EH (cell line): ENCODE data around the gene DDI1.

ENCODE experiments used
- DNase-seq: peaks from one replicate; pipeline ENCODE4 v3.0.0-alpha.2; 2015; ENCODE audit warnings: low read depth

The DDI1 gene

GRCh38 chr11:104036588-104036987 is at the start of gene DDI1:
TSS of gene DDI1 (plus strand) at chr11:104036640. CDS start at chr11:104036823, 183 bp downstream.
- DNase-seq: no peak

GRCh38 chr11:103987629-103988594 is 48.5 kb upstream of the DDI1 start:
- DNase-seq: no peak

GRCh38 chr11:103988595-103988969 is 47.9 kb upstream of the DDI1 start:
- no peak for DNase-seq

- DNase-seq: no peak
These were observed 42.9 kb upstream of the DDI1 start for GRCh38 chr11:103993507-103993906.

- peak; percentile 16 for DNase-seq
These were observed 42.3 kb upstream of the DDI1 start for GRCh38 chr11:103994094-103994493.

- DNase-seq: no peak
These were observed 41.9 kb upstream of the DDI1 start for GRCh38 chr11:103994518-103994917.

GRCh38 chr11:103995896-103996295 is 40.5 kb upstream of the DDI1 start:
- DNase-seq: no peak

GRCh38 chr11:103997082-103997481 is 39.4 kb upstream of the DDI1 start:
- no peak for DNase-seq

GRCh38 chr11:103998826-103999508 is 37.5 kb upstream of the DDI1 start:
- no peak for DNase-seq

- DNase-seq: peak; percentile 19
These were observed 35.6 kb upstream of the DDI1 start for GRCh38 chr11:104000798-104001197.

- DNase-seq: peak; percentile 2
These were observed 34.8 kb upstream of the DDI1 start for GRCh38 chr11:104001561-104002056.

- peak; percentile 18 for DNase-seq
These were observed 32.9 kb upstream of the DDI1 start for GRCh38 chr11:104003491-104003890.

- DNase-seq: peak; percentile 25
These were observed 31.1 kb upstream of the DDI1 start for GRCh38 chr11:104005234-104005855.

- no peak for DNase-seq
These were observed 26.7 kb upstream of the DDI1 start for GRCh38 chr11:104009744-104010143.

- DNase-seq: no peak
These were observed 25.4 kb upstream of the DDI1 start for GRCh38 chr11:104011044-104011443.

GRCh38 chr11:104015649-104016415 is 20.6 kb upstream of the DDI1 start:
- DNase-seq: no peak

GRCh38 chr11:104024572-104024971 is 11.9 kb upstream of the DDI1 start:
- DNase-seq: no peak

- DNase-seq: no peak
These were observed 7.8 kb upstream of the DDI1 start for GRCh38 chr11:104028476-104029263.

- peak; percentile 56 for DNase-seq
These were observed 3.3 kb upstream of the DDI1 start for GRCh38 chr11:104033134-104033533.

GRCh38 chr11:104033561-104033960 is 2.9 kb upstream of the DDI1 start:
- DNase-seq: no peak

GRCh38 chr11:104036995-104037394 is 555 bp downstream of the DDI1 start:
- DNase-seq: no peak
